ENCODE data around the gene CLDN22.

CLDN22 gene

GRCh38 chr4:183303301-183303700 is 16.8 kb downstream of the CLDN22 start:
- Histone ChIP-seq H3K36me3 (replicated peaks; ENCODE audit: insufficient read depth, low read length) (no peaks in the 10 kb centered on the region), H3F3A (ENCODE audit: insufficient read depth, low read length) (no peaks in the 10 kb centered on the region), H3K27me3 (replicated peaks; ENCODE audit: insufficient read depth, low read length) (no peaks in the 10 kb centered on the region), H2AFZ (ENCODE audit: low read length) (no peak overlapping the region), H3K9me2 (replicated peaks; ENCODE audit: insufficient read depth, low read length) (no peaks in the 10 kb centered on the region), H3K79me2 (ENCODE audit: low read length) (no peaks in the 10 kb centered on the region), H3K4me1 (ENCODE audit: low read length) (no peaks in the 10 kb centered on the region), H3K27ac (ENCODE audit: low read length) (no peak overlapping the region), H4K20me1 (ENCODE audit: insufficient read depth, low read length) (no peaks in the 10 kb centered on the region), H3K4me3 (ENCODE audit: low read length) (no peak overlapping the region), H3K9me3 (replicated peaks; ENCODE audit: insufficient read depth, low read length) (no peaks in the 10 kb centered on the region), H3K9ac (ENCODE audit: low read length) (no peak overlapping the region), H3K4me2 (ENCODE audit: low read depth, low read length) (no peak overlapping the region)
- DNase-seq, result no peak
- TF ChIP-seq CTCF (IDR thresholded peaks at IDR 0.05; ENCODE audit: low read length), result no peak
- TF ChIP-seq EZH2phosphoT487 (IDR thresholded peaks at IDR 0.05; ENCODE audit: low read length), result no peak
- TF ChIP-seq EZH2 (optimal IDR thresholded peaks at IDR 0.05; ENCODE audit: low read depth, low read length), result no peak

- H3K27ac ChIP-seq (ENCODE audit: low read length), result no peak overlapping the region
These were observed 19.4 kb downstream of the CLDN22 start for GRCh38 chr4:183300655-183301054.

GRCh38 chr4:183300070-183300469 is 20.0 kb downstream of the CLDN22 start:
- no peaks in the 10 kb centered on the region for H3K9me2 ChIP-seq (replicated peaks; ENCODE audit: insufficient read depth, low read length)
- no peaks in the 10 kb centered on the region for H3F3A ChIP-seq (ENCODE audit: insufficient read depth, low read length)
- no peak overlapping the region for H3K9ac ChIP-seq (ENCODE audit: low read length)
- H3K4me2 ChIP-seq (ENCODE audit: low read depth, low read length), result no peak overlapping the region
- H3K9me3 ChIP-seq (replicated peaks; ENCODE audit: insufficient read depth, low read length), result no peaks in the 10 kb centered on the region
- no peaks in the 10 kb centered on the region for H4K20me1 ChIP-seq (ENCODE audit: insufficient read depth, low read length)
- no peak overlapping the region for H3K4me3 ChIP-seq (ENCODE audit: low read length)
- no peaks in the 10 kb centered on the region for H3K36me3 ChIP-seq (replicated peaks; ENCODE audit: insufficient read depth, low read length)
- no peak overlapping the region for H3K27ac ChIP-seq (ENCODE audit: low read length)
- H3K79me2 ChIP-seq (ENCODE audit: low read length), result no peaks in the 10 kb centered on the region
- H3K4me1 ChIP-seq (ENCODE audit: low read length), result no peaks in the 10 kb centered on the region
- no peak for TF ChIP-seq CTCF (IDR thresholded peaks at IDR 0.05; ENCODE audit: low read length)
- TF ChIP-seq EZH2phosphoT487 (IDR thresholded peaks at IDR 0.05; ENCODE audit: low read length), result no peak
- TF ChIP-seq EZH2 (optimal IDR thresholded peaks at IDR 0.05; ENCODE audit: low read depth, low read length), result no peak
- no peak overlapping the region for H2AFZ ChIP-seq (ENCODE audit: low read length)
- no peak for DNase-seq
- H3K27me3 ChIP-seq (replicated peaks; ENCODE audit: insufficient read depth, low read length), result no peaks in the 10 kb centered on the region

More at GRCh38 chr4:183300655-183301054, 19.4 kb downstream of the CLDN22 start:
- Histone ChIP-seq H3K4me3 (ENCODE audit: low read length) (no peak overlapping the region), H3K4me1 (ENCODE audit: low read length) (no peaks in the 10 kb centered on the region), H3K36me3 (replicated peaks; ENCODE audit: insufficient read depth, low read length) (no peaks in the 10 kb centered on the region), H3F3A (ENCODE audit: insufficient read depth, low read length) (no peaks in the 10 kb centered on the region), H3K79me2 (ENCODE audit: low read length) (no peaks in the 10 kb centered on the region), H3K9me3 (replicated peaks; ENCODE audit: insufficient read depth, low read length) (no peaks in the 10 kb centered on the region), H3K4me2 (ENCODE audit: low read depth, low read length) (no peak overlapping the region), H3K9ac (ENCODE audit: low read length) (no peak overlapping the region), H3K9me2 (replicated peaks; ENCODE audit: insufficient read depth, low read length) (no peaks in the 10 kb centered on the region), H2AFZ (ENCODE audit: low read length) (no peak overlapping the region), H4K20me1 (ENCODE audit: insufficient read depth, low read length) (no peaks in the 10 kb centered on the region), H3K27me3 (replicated peaks; ENCODE audit: insufficient read depth, low read length) (no peaks in the 10 kb centered on the region)
- no peak for DNase-seq
- TF ChIP-seq EZH2 (optimal IDR thresholded peaks at IDR 0.05; ENCODE audit: low read depth, low read length) (no peak), CTCF (IDR thresholded peaks at IDR 0.05; ENCODE audit: low read length) (no peak), EZH2phosphoT487 (IDR thresholded peaks at IDR 0.05; ENCODE audit: low read length) (no peak)
